Cardiac muscle cell (in vitro differentiated cells and primary cell): ENCODE results near the gene ABHD3. TPM values are rescaled to one million over a fixed set of nuclear protein-coding genes. Genes with fewer than 3 reads are reported as not detected.
"Not testable (repeated sequence)": the region's sequence is repeated elsewhere in the genome, so short reads cannot be mapped to it uniquely, and the experiment has no call there.

ENCODE experiments used
- DNase-seq, 2 donors: peaks; one replicate each; pipeline versions ENCODE4 v3.0.0 to v3.0.0-alpha.2; 2010 to 2017; ENCODE audit warnings: low read depth in 1 of 2, low spot score in 1 of 2
- H3K27ac ChIP-seq: fragments of 200-600 bp; sonication (generic); 2 replicates; pipeline ENCODE4 v1.5.1; 2016
- H3K27me3 ChIP-seq: fragments of 200-600 bp; sonication (generic); 2 replicates; pipeline ENCODE4 v1.6.0; 2016; ENCODE audit warnings: control low read depth
- H3K36me3 ChIP-seq: fragments of 200-600 bp; sonication (generic); 2 replicates; pipeline ENCODE4 v1.5.1; 2016; ENCODE audit warnings: control low read depth
- H3K4me1 ChIP-seq: fragments of 200-600 bp; sonication (generic); 2 replicates; pipeline ENCODE4 v1.8.1; 2017; ENCODE audit warnings: low read depth, mild to moderate bottlenecking, mixed run types
- H3K4me3 ChIP-seq: fragments of 200-600 bp; sonication (generic); 2 replicates; pipeline ENCODE4 v1.5.1; 2016; ENCODE audit warnings: mild to moderate bottlenecking
- H3K9me3 ChIP-seq: fragments of 200-600 bp; sonication (generic); 2 replicates; pipeline ENCODE4 v1.5.1; 2017; ENCODE audit warnings: low read depth, mild to moderate bottlenecking, control low read depth
- CTCF ChIP-seq: IDR thresholded peaks from 2 replicates; pipeline ENCODE4 v1.5.1; 2012; ENCODE audit warnings: low read depth, mild to moderate bottlenecking, low read length
- polyA plus RNA-seq: library from polyadenylated mRNA; unstranded; fragments of >200 nt; fragmentation: Nextera tagmentation; extraction: Ambion mirVana; gene quantifications from 2 replicates; pipeline ENCODE4 v1.2.1, GENCODE V29; 2016
- total RNA-seq: library from RNA; depleted of rRNA; stranded (reverse); fragments of >200 nt; gene quantifications from 2 replicates; pipeline ENCODE4 v1.2.3, GENCODE V29; 2016

ABHD3 gene
- total and polyA plus RNA-seq, 2 experiments from 2014 or later = 5.2 to 10.9 TPM

GRCh38 chr18:21742315-21742687, 37.7 kb upstream of the ABHD3 start:
- H3K4me1 ChIP-seq = peaks cover 11% of the 10 kb centered on the region
- H3K9me3 ChIP-seq = no peaks in the 10 kb centered on the region
- H3K4me3 ChIP-seq = peak overlapping the region; percentile 74
- H3K36me3 ChIP-seq = no peaks in the 10 kb centered on the region
- TF ChIP-seq CTCF = no peak
- no peak overlapping the region for H3K27ac ChIP-seq
- no peak for DNase-seq
- H3K27me3 ChIP-seq = no peaks in the 10 kb centered on the region

- H3K9me3 ChIP-seq = no peaks in the 10 kb centered on the region
- H3K27ac ChIP-seq = peak overlapping the region; percentile 94
- peak in 1 of 2 donors; percentile 24 for DNase-seq
- H3K4me3 ChIP-seq = peak overlapping the region; percentile 74
- no peak for TF ChIP-seq CTCF
- peaks cover 7% of the 10 kb centered on the region for H3K4me1 ChIP-seq
- no peaks in the 10 kb centered on the region for H3K36me3 ChIP-seq
- no peaks in the 10 kb centered on the region for H3K27me3 ChIP-seq
Measured at GRCh38 chr18:21741562-21742314, 37.2 kb upstream of the ABHD3 start.

DNA sequence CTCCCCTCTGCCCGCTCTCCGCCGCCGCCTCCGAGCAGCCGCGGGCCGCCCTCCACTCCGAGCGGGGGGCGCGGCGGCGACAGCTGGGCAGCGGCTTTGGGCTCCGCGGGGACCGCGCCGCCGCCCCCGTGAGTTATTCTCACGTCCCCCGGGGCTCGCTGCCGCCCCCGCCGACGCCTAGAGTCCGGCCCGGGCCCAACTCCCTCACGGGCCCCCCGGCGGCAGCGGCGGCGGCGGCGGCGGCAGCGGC, 36.7 kb upstream of the ABHD3 start:
- peak overlapping the region; percentile 94 for H3K27ac ChIP-seq
- no peaks in the 10 kb centered on the region for H3K27me3 ChIP-seq
- peak in 1 of 2 donors; percentile 78 for DNase-seq
- H3K4me1 ChIP-seq = peaks cover 7% of the 10 kb centered on the region
- TF ChIP-seq CTCF = no peak
- peak overlapping the region; percentile 74 for H3K4me3 ChIP-seq
- H3K36me3 ChIP-seq = no peaks in the 10 kb centered on the region
- H3K9me3 ChIP-seq = no peaks in the 10 kb centered on the region

GRCh38 chr18:21740538-21741311, 36.2 kb upstream of the ABHD3 start, which contains the start of gene MIB1:
Gene MIB1 (plus strand): TSS chr18:21740792. CDS start chr18:21741584, 792 bp downstream.
- no peaks in the 10 kb centered on the region for H3K36me3 ChIP-seq
- no peaks in the 10 kb centered on the region for H3K9me3 ChIP-seq
- no peak for TF ChIP-seq CTCF
- DNase-seq = peak; percentile 98 to 100
- peaks cover 9% of the 10 kb centered on the region for H3K4me1 ChIP-seq
- no peaks in the 10 kb centered on the region for H3K27me3 ChIP-seq
- peak within 1 kb of the TSS; percentile 94 for H3K27ac ChIP-seq
- peak within 1 kb of the TSS; percentile 74 for H3K4me3 ChIP-seq

GRCh38 chr18:21739604-21740537, 35.3 kb upstream of the ABHD3 start:
- Histone ChIP-seq H3K27me3 (no peaks in the 10 kb centered on the region), H3K4me3 (peak overlapping the region; percentile 12), H3K36me3 (no peaks in the 10 kb centered on the region), H3K9me3 (no peaks in the 10 kb centered on the region), H3K4me1 (peaks cover 10% of the 10 kb centered on the region), H3K27ac (peak overlapping the region; percentile 61)
- DNase-seq = peak in 1 of 2 donors; percentile 24
- no peak for TF ChIP-seq CTCF

GRCh38 chr18:21736926-21737325, 32.4 kb upstream of the ABHD3 start:
- H3K9me3 ChIP-seq, H3K4me3 ChIP-seq, DNase-seq, H3K4me1 ChIP-seq, H3K27me3 ChIP-seq, H3K36me3 ChIP-seq, H3K27ac ChIP-seq: not testable (repeated sequence)
